ENCODE data around the gene IL23A.

DNA sequence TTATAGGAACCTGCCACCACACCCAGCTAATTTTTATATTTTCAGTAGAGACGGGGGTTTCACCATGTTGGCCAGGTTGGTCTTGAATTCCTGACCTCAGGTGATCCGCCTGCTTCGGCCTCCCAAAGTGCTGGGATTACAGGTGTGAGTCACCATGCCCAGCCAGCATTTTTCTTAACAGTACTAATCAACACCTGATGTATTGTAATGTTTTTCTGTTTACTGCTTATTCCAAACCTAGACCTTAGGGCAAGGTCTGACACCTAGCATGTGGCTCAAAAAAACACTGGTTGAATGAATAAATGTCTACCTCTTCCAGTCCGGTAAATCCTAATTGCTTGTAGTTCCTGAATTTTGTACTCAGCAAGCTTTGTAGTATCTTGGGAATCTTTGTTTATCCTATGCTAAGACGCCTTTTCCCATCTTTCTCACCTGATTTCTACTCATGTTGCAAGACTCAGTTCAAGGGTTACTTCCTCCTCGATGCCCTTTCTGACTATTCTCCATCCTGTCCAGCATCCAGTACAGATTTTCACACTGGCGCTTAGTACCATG lies 7.7 kb upstream of the IL23A start:
- no peak for TF ChIP-seq EZH2 (IDR thresholded peaks at IDR 0.05; ENCODE audit: insufficient read depth, poor library complexity, severe bottlenecking)
- no peak for TF ChIP-seq EZH2phosphoT487 (IDR thresholded peaks at IDR 0.05; ENCODE audit: insufficient read depth, low read depth)

Measured in GM23248 (cell line).